PC-3 (cell line): Measurements from ENCODE around the gene KCNIP4. TPM values are rescaled to one million over a fixed set of nuclear protein-coding genes. Genes with fewer than 3 reads are reported as not detected.

Source experiments
- ATAC-seq: fragments of 200-7000 bp; cut with Tn5 transposase; 2 replicates; pipeline ENCODE4 v1.9.1; 2020; ENCODE audit warnings: mild to moderate bottlenecking, moderate library complexity
- BruUV-seq: library from RNA; stranded (reverse); fragments of 400-500 nt; replicated peaks from 2 replicates; lab custom pipeline; 2021; lab: Mats Ljungman, UMichigan
- CTCF ChIA-PET: fragments of 300-600 bp; sonication (Branson Sonifier 250); formaldehyde crosslinking; loops from one replicate; lab custom pipeline; 2022; ENCODE audit warnings: antibody characterized with exemption; lab: Charles Lee
- POLR2A ChIA-PET: fragments of 300-600 bp; sonication (Branson Sonifier 250); formaldehyde crosslinking; loops from one replicate; lab custom pipeline; 2022; ENCODE audit warnings: antibody characterized with exemption; ENCODE audit not compliant: unreplicated experiment; lab: Charles Lee
- DNase-seq: peaks from one replicate; pipeline ENCODE4 v3.0.0-alpha.2; 2015
- H2AFZ ChIP-seq: fragments of 300-600 bp; sonication (generic); 2 replicates; pipeline ENCODE4 v1.6.0; 2016; ENCODE audit warnings: antibody characterized with exemption, low read length
- H3F3A ChIP-seq: fragments of 300-600 bp; sonication (generic); one replicate; pipeline ENCODE4 v1.6.0; 2017; ENCODE audit warnings: antibody characterized with exemption, low read length, control low read depth, mild to moderate bottlenecking; ENCODE audit not compliant: unreplicated experiment
- H3K27ac ChIP-seq: fragments of 300-600 bp; sonication (generic); 2 replicates; pipeline ENCODE4 v1.5.1; 2016; ENCODE audit warnings: mild to moderate bottlenecking, low read length
- H3K27me3 ChIP-seq: fragments of 300-600 bp; sonication (generic); 2 replicates; pipeline ENCODE4 v1.6.1; 2016; ENCODE audit warnings: low read length, mixed read lengths
- H3K36me3 ChIP-seq: fragments of 300-600 bp; sonication (generic); 2 replicates; pipeline ENCODE4 v1.6.1; 2016; ENCODE audit warnings: low read depth, mixed run types, low read length, mixed read lengths
- H3K4me1 ChIP-seq: fragments of 300-600 bp; sonication (generic); 2 replicates; pipeline ENCODE4 v1.5.1; 2016; ENCODE audit warnings: low read length; ENCODE audit not compliant: insufficient read depth
- H3K4me2 ChIP-seq: fragments of 300-600 bp; sonication (generic); 2 replicates; pipeline ENCODE4 v1.6.0; 2016; ENCODE audit warnings: low read length
- H3K4me3 ChIP-seq: fragments of 300-600 bp; sonication (generic); 2 replicates; pipeline ENCODE4 v1.5.1; 2016; ENCODE audit warnings: mild to moderate bottlenecking, low read length, mixed read lengths
- H3K79me2 ChIP-seq: fragments of 300-600 bp; sonication (generic); 2 replicates; pipeline ENCODE4 v1.6.1; 2017; ENCODE audit warnings: low read length, mixed read lengths
- H3K9ac ChIP-seq: fragments of 300-600 bp; sonication (generic); 2 replicates; pipeline ENCODE4 v1.6.0; 2016; ENCODE audit warnings: mild to moderate bottlenecking, low read length
- H3K9me2 ChIP-seq: fragments of 300-600 bp; sonication (generic); replicated peaks from 2 replicates; pipeline ENCODE4 v1.6.1; 2016; ENCODE audit warnings: mixed run types, low read length, mixed read lengths
- H3K9me3 ChIP-seq: fragments of 300-600 bp; sonication (generic); 2 replicates; pipeline ENCODE4 v1.6.1; 2016; ENCODE audit warnings: low read length, mixed read lengths
- H4K20me1 ChIP-seq: fragments of 300-600 bp; sonication (generic); 2 replicates; pipeline ENCODE4 v1.6.1; 2016; ENCODE audit warnings: low read length, mixed read lengths
- EZH2 ChIP-seq: fragments of 300-600 bp; sonication (generic); IDR thresholded peaks from one replicate; pipeline ENCODE4 v1.6.1; 2017; ENCODE audit warnings: antibody characterized with exemption, mild to moderate bottlenecking, low read length; ENCODE audit not compliant: unreplicated experiment
- EZH2phosphoT487 ChIP-seq: fragments of 300-600 bp; sonication (generic); IDR thresholded peaks from 2 replicates; pipeline ENCODE4 v1.6.1; 2018; ENCODE audit warnings: mild to moderate bottlenecking, antibody characterized with exemption, low read length, borderline replicate concordance
- intact Hi-C: fragments of 100-400 bp; cut with micrococcal nuclease; formaldehyde crosslinking; loops from 2 replicates; pipeline ENCODE4 v1.9.0; 2023
- total RNA-seq: library from RNA; depleted of rRNA; stranded (reverse); fragments of >200 nt; gene quantifications from 2 replicates; pipeline ENCODE4 v1.2.3, GENCODE V29; 2014
- TF ChIP-seq, protein P1 (sequence below): fragments of 300-600 bp; sonication (generic); conservative IDR thresholded peaks from 2 replicates; pipeline ENCODE4 v1.5.1; 2017; ENCODE audit warnings: antibody characterized with exemption, low read depth, mild to moderate bottlenecking, low read length

Gene KCNIP4
- total RNA-seq, 1 experiment from 2014 or later = not detected

GRCh38 chr4:21655031-21655430, 293.5 kb downstream of the KCNIP4 start:
- Histone ChIP-seq H3K4me2 (no peak overlapping the region), H3K27ac (no peak overlapping the region), H3K4me3 (no peak overlapping the region), H3K9me2 (no peaks in the 10 kb centered on the region), H3K27me3 (no peaks in the 10 kb centered on the region), H3K9ac (no peak overlapping the region), H2AFZ (no peak overlapping the region), H3K79me2 (no peaks in the 10 kb centered on the region), H3K4me1 (no peaks in the 10 kb centered on the region), H4K20me1 (no peaks in the 10 kb centered on the region), H3F3A (no peaks in the 10 kb centered on the region), H3K36me3 (no peaks in the 10 kb centered on the region), H3K9me3 (no peaks in the 10 kb centered on the region)
- ATAC-seq (no peak), DNase-seq (no peak)
- ChIA-PET POLR2A (no interaction called here), CTCF (no interaction called here)
- TF ChIP-seq EZH2 (no peak), EZH2phosphoT487 (no peak)
- TF ChIP-seq, protein P1, sequence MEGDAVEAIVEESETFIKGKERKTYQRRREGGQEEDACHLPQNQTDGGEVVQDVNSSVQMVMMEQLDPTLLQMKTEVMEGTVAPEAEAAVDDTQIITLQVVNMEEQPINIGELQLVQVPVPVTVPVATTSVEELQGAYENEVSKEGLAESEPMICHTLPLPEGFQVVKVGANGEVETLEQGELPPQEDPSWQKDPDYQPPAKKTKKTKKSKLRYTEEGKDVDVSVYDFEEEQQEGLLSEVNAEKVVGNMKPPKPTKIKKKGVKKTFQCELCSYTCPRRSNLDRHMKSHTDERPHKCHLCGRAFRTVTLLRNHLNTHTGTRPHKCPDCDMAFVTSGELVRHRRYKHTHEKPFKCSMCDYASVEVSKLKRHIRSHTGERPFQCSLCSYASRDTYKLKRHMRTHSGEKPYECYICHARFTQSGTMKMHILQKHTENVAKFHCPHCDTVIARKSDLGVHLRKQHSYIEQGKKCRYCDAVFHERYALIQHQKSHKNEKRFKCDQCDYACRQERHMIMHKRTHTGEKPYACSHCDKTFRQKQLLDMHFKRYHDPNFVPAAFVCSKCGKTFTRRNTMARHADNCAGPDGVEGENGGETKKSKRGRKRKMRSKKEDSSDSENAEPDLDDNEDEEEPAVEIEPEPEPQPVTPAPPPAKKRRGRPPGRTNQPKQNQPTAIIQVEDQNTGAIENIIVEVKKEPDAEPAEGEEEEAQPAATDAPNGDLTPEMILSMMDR = no peak
- no TSS peak for BruUV-seq
- intact Hi-C loops = no loop called here

DNA sequence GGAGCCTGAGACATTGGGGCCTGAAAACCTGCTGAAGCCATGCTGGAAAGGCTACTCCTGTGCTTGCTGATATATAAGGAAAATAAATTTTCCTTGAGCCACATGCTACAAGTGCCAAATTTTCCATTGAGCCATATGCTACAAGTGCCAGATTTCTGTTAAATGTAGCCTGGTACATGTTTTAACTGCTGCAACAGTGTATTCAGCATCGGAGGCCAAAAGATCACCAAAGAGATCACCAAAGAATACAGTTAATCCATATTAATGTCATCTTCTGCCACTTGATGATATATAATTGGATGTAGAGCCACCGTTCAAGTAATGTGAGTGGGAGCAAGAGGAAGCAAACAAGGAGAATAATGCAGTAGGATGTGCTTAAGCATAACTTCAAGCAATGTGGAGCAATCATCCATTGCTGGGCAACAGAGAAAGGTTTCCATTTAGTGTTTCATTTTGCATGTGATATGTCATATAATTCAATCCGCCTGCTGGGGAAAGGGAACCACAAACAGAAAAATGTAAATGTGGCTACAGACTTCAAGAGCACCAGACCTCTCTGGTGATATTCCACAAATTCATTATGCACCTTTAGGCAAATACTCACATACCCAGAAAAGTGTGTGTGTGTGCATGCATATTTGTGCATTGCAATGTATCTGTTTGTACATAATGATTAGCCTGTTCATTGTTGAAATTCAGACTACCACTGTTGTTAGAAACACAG, 295.9 kb downstream of the KCNIP4 start:
- H3K9me3 ChIP-seq = no peaks in the 10 kb centered on the region
- CTCF ChIA-PET = no interaction called here
- intact Hi-C loops = no loop called here
- H3K27ac ChIP-seq = no peak overlapping the region
- H3K9ac ChIP-seq = no peak overlapping the region
- no peak overlapping the region for H3K4me2 ChIP-seq
- no peak overlapping the region for H3K4me3 ChIP-seq
- POLR2A ChIA-PET = no interaction called here
- H3K9me2 ChIP-seq = no peaks in the 10 kb centered on the region
- no peak overlapping the region for H2AFZ ChIP-seq
- H3K27me3 ChIP-seq = no peaks in the 10 kb centered on the region
- H3F3A ChIP-seq = no peaks in the 10 kb centered on the region
- no peaks in the 10 kb centered on the region for H4K20me1 ChIP-seq
- peaks cover 8% of the 10 kb centered on the region; the same call in 1 of the 2 replicates for H3K4me1 ChIP-seq
- no peak for DNase-seq
- ATAC-seq = no peak
- H3K36me3 ChIP-seq = no peaks in the 10 kb centered on the region
- TF ChIP-seq, protein P1 = no peak
- TF ChIP-seq EZH2 (no peak), EZH2phosphoT487 (no peak)
- BruUV-seq = no TSS peak
- H3K79me2 ChIP-seq = no peaks in the 10 kb centered on the region

GRCh38 chr4:21649391-21650090, 299.0 kb downstream of the KCNIP4 start:
- POLR2A ChIA-PET = no interaction called here
- CTCF ChIA-PET = no interaction called here

More at GRCh38 chr4:21649391-21650090, 299.0 kb downstream of the KCNIP4 start:
- TF ChIP-seq, protein P1 = no peak
- no peak for TF ChIP-seq EZH2
- no peak overlapping the region for H3K4me2 ChIP-seq
- ATAC-seq = no peak
- H3K9me2 ChIP-seq = no peaks in the 10 kb centered on the region
- intact Hi-C loops = no loop called here
- H3K27me3 ChIP-seq = peaks cover 5% of the 10 kb centered on the region; the same call in 1 of the 2 replicates
- H3F3A ChIP-seq = no peaks in the 10 kb centered on the region
- no peaks in the 10 kb centered on the region for H3K9me3 ChIP-seq
- no peaks in the 10 kb centered on the region for H3K79me2 ChIP-seq
- no peak for DNase-seq
- no TSS peak for BruUV-seq
- no peaks in the 10 kb centered on the region for H3K36me3 ChIP-seq
- H4K20me1 ChIP-seq = no peaks in the 10 kb centered on the region
- no peak overlapping the region for H3K9ac ChIP-seq
- peaks cover 8% of the 10 kb centered on the region; the same call in 1 of the 2 replicates for H3K4me1 ChIP-seq
- H3K4me3 ChIP-seq = no peak overlapping the region
- no peak overlapping the region for H3K27ac ChIP-seq
- H2AFZ ChIP-seq = no peak overlapping the region
